OCI-LY1 (cell line): ENCODE data around the gene PCDHB4.

Source experiments
- CTCF ChIP-seq: fragments of 200-600 bp; sonication (generic), shearing (Covaris generic); IDR thresholded peaks from 2 replicates; pipeline ENCODE4 v1.5.1; 2017; ENCODE audit warnings: mild to moderate bottlenecking, antibody characterized with exemption, low read length, moderate library complexity, mixed read lengths
- EZH2 ChIP-seq: fragments of 200-600 bp; sonication (generic), shearing (Covaris generic); IDR thresholded peaks from 2 replicates; pipeline ENCODE4 v1.8.0; 2017; ENCODE audit warnings: borderline replicate concordance, mixed run types, mild to moderate bottlenecking, antibody characterized with exemption, low read length, moderate library complexity, mixed read lengths

- TF ChIP-seq CTCF (no peak), EZH2 (no peak)
These were observed 37.1 kb upstream of the PCDHB4 start for GRCh38 chr5:141084487-141084989.
